HL-60 (cell line): ENCODE data around the gene PHLDB2.

Experiments
- REST ChIP-seq: IDR thresholded peaks from 2 replicates; pipeline ENCODE4 v1.6.1; 2012; ENCODE audit warnings: low read depth; ENCODE audit not compliant: insufficient replicate concordance
- TF ChIP-seq, protein P1 (sequence below): IDR thresholded peaks from one replicate; pipeline ENCODE4 v1.5.1; 2011; ENCODE audit warnings: low read length, control low read depth, inconsistent platforms; ENCODE audit not compliant: insufficient read depth

GRCh38 chr3:111895071-111895470, 36.0 kb downstream of the PHLDB2 start:
- TF ChIP-seq REST, result no peak
- TF ChIP-seq, protein P1, sequence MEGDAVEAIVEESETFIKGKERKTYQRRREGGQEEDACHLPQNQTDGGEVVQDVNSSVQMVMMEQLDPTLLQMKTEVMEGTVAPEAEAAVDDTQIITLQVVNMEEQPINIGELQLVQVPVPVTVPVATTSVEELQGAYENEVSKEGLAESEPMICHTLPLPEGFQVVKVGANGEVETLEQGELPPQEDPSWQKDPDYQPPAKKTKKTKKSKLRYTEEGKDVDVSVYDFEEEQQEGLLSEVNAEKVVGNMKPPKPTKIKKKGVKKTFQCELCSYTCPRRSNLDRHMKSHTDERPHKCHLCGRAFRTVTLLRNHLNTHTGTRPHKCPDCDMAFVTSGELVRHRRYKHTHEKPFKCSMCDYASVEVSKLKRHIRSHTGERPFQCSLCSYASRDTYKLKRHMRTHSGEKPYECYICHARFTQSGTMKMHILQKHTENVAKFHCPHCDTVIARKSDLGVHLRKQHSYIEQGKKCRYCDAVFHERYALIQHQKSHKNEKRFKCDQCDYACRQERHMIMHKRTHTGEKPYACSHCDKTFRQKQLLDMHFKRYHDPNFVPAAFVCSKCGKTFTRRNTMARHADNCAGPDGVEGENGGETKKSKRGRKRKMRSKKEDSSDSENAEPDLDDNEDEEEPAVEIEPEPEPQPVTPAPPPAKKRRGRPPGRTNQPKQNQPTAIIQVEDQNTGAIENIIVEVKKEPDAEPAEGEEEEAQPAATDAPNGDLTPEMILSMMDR, result no peak
